Measurements from ENCODE around the gene LETMD1. TPM values are rescaled to one million over a fixed set of nuclear protein-coding genes. Genes with fewer than 3 reads are reported as not detected.

LETMD1 gene
- polyA plus RNA-seq, 1 experiment = 48.1 TPM

GRCh38 chr12:51086933-51087332 lies 38.8 kb downstream of the LETMD1 start:
- no peak for TF ChIP-seq CTCF (IDR thresholded peaks at IDR 0.05; ENCODE audit: low read depth, low read length)
- no peaks in the 10 kb centered on the region for H3K27me3 ChIP-seq (ENCODE audit: control insufficient read depth, insufficient read depth, low read length)
- H3K9me3 ChIP-seq (ENCODE audit: control insufficient read depth, insufficient read depth, low read length) = no peaks in the 10 kb centered on the region
- POLR2A ChIA-PET = no interaction called here
- no peak overlapping the region for H3K27ac ChIP-seq (ENCODE audit: low read depth, low read length)
- CTCF ChIA-PET = no interaction called here
- H3K4me3 ChIP-seq (ENCODE audit: low read depth, low read length) = no peak overlapping the region
- DNase-seq (ENCODE audit: low read depth, low spot score) = no peak

DNA sequence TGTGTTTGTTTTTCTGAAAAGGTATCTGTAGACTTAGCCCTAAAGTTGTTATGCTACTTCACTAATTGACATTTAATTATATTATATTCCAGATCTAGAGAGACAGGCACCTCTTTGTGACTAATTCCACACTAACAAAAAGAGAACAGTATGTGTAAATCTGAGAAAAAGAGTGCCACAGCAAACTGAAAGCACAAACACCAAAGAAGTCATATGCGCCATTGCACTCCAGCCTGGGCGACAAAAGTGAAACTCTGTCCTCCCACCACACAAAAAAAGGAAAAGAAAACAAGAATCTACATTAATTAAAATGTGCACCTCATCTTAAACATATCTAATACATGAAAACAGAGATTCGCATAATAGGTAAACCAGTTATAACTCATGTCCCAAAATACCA lies 39.7 kb downstream of the LETMD1 start:
- DNase-seq (ENCODE audit: low read depth, low spot score) = no peak
- ChIA-PET POLR2A (no interaction called here), CTCF (no interaction called here)
- no peak overlapping the region for H3K4me3 ChIP-seq (ENCODE audit: low read depth, low read length)
- no peak overlapping the region for H3K27ac ChIP-seq (ENCODE audit: low read depth, low read length)
- TF ChIP-seq CTCF (IDR thresholded peaks at IDR 0.05; ENCODE audit: low read depth, low read length) = no peak
- H3K9me3 ChIP-seq (ENCODE audit: control insufficient read depth, insufficient read depth, low read length) = no peaks in the 10 kb centered on the region
- H3K27me3 ChIP-seq (ENCODE audit: control insufficient read depth, insufficient read depth, low read length) = no peaks in the 10 kb centered on the region

DNA sequence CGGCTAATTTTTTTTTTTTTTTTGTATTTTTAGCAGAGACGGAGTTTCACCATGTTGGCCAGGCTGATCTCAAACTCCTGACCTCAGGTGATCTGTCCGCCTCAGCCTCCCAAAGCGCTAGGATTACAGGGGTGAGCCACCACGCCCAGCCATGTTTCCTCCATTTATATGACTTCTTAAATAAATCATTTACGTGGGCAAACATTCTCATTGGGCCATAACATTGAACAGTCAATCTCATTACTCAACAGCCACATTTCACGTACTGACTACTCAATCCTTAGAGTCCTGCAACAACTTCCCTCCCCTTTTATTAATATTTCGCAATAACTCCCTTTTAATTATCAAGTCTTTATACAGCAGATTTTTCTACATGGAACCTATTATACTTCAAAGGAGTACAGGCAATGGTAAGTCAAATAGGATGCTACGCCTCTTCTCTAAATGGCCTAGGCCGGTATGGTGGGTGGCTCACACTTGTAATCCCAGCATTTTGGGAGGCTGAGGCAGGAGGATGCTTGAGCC lies 42.6 kb downstream of the LETMD1 start:
- POLR2A ChIA-PET = no interaction called here
- CTCF ChIA-PET = no interaction called here
- H3K4me3 ChIP-seq (ENCODE audit: low read depth, low read length) = no peak overlapping the region
- no peaks in the 10 kb centered on the region for H3K9me3 ChIP-seq (ENCODE audit: control insufficient read depth, insufficient read depth, low read length)
- H3K27me3 ChIP-seq (ENCODE audit: control insufficient read depth, insufficient read depth, low read length) = no peaks in the 10 kb centered on the region
- no peak for TF ChIP-seq CTCF (IDR thresholded peaks at IDR 0.05; ENCODE audit: low read depth, low read length)
- no peak for DNase-seq (ENCODE audit: low read depth, low spot score)
- H3K27ac ChIP-seq (ENCODE audit: low read depth, low read length) = no peak overlapping the region

DNA sequence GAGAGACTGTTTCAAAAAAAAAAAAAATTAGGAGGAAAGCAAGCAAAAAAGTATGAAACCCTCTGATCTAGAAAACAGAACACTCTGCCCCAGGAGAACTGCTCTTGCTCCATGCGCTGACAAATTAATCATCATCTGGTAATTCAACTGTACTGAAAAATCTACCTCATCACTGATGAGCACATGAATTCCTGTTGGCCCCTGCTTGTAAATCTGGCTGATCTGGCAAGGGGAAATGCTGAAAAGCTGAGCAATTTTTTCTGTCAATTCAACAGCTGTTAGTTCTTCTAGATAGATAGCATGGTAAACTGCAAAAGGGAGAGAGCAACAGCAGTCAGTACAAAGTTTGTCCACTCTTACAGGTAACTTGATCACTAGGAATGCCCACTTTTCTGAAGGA lies 50.5 kb downstream of the LETMD1 start:
- POLR2A ChIA-PET = interaction anchor here (0.6 kb wide), 1 partner anchor 65 kb away, joined by 4 read pairs; no protein-coding TSS in a partner anchor
- no peaks in the 10 kb centered on the region for H3K9me3 ChIP-seq (ENCODE audit: control insufficient read depth, insufficient read depth, low read length)
- TF ChIP-seq CTCF (IDR thresholded peaks at IDR 0.05; ENCODE audit: low read depth, low read length) = no peak
- CTCF ChIA-PET = no interaction called here
- no peaks in the 10 kb centered on the region for H3K27me3 ChIP-seq (ENCODE audit: control insufficient read depth, insufficient read depth, low read length)
- DNase-seq (ENCODE audit: low read depth, low spot score) = no peak
- no peak overlapping the region for H3K4me3 ChIP-seq (ENCODE audit: low read depth, low read length)
- H3K27ac ChIP-seq (ENCODE audit: low read depth, low read length) = no peak overlapping the region

GRCh38 chr12:51103977-51104376 lies 55.9 kb downstream of the LETMD1 start:
- ChIA-PET POLR2A (no interaction called here), CTCF (interaction anchor here (1.0 kb wide), 1 partner anchor 237 kb away, joined by 5 read pairs; no protein-coding TSS in a partner anchor)
- no peak overlapping the region for H3K27ac ChIP-seq (ENCODE audit: low read depth, low read length)
- no peaks in the 10 kb centered on the region for H3K27me3 ChIP-seq (ENCODE audit: control insufficient read depth, insufficient read depth, low read length)
- no peak for TF ChIP-seq CTCF (IDR thresholded peaks at IDR 0.05; ENCODE audit: low read depth, low read length)
- H3K9me3 ChIP-seq (ENCODE audit: control insufficient read depth, insufficient read depth, low read length) = no peaks in the 10 kb centered on the region
- H3K4me3 ChIP-seq (ENCODE audit: low read depth, low read length) = no peak overlapping the region
- DNase-seq (ENCODE audit: low read depth, low spot score) = no peak

Measured in AG04450 (cell line).